ENCODE results near the gene RAP1A.
"Not testable (repeated sequence)": the region's sequence is repeated elsewhere in the genome, so short reads cannot be mapped to it uniquely, and the experiment has no call there.

RAP1A gene

DNA sequence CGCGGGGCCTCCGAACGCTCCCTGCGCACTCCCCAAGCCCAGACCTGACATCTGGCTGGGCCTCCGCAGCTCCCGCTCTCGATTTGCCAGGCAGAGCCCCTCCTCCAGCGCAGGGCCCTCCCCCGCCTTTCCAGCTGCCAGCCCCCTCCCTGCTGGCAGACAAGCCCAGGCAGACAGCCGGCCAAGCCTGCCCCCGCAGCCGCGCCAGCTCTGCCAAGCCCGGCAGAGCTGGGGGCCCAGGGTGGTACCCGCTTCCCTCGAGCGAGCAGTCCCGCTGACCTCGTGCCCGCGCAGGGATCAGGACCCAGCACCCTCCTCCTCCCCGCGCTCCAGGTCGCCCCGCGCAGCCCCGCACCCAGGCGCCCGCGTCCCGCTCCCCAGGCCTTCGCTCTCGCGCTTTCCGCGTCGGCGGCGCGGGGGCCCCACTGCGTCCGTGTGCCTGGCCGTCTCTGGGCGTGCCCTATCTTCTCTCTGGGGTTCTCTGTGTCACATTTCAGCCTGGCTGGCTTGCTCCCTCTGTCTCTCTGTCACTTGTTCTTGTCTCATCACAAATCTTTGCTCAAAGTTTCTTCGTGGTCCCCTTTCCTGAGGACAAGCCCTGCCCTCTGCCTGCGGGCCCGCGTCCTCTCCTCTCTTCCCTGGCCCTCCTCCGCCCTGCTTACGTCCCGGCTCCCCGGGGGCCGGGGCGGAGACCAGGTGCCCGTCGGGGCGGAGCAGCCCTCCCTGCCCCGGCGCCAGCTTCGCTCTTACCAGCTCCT is 119.0 kb downstream of the RAP1A start:
- DNase-seq = peak; percentile 77

DNA sequence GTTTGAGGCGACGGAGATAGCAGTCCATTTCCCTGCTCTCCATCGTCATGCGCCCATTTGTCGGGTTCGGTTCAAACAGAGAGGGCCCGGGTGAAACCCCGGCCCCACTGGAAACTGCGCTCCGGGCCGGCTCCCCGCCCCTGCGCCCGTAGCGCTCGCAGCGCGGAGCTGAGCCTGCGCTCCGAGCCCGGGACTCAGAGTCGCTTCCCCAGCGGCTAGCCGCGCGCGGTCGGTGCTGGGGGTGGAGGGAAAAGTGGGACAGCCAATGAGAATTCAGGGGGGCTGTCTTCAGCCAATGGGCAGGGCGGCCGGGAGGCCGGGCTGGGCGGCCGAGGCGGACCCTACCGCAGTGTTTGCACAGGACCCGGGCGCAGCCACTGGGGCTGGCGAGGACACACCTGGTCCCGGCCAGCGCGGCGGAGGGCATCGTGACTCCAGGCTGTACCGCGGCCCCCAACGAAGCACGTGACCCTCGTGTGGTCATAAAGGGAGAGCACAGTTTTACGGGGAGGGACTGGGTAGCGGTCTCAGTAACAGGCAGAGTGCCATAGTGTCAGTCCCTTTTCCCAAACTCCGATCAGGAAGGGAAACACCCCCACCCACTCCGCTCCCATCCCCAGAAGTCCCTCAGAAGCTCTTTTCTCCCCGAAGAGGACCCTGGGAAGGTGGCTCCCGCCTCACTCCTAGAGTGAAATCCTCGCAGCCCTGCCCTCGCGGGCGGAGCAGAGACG is 119.8 kb downstream of the RAP1A start, which contains the start of gene INKA2:
Gene INKA2 (minus strand): TSS at position 202 of the 731 bp plus-strand sequence. CDS start 153 bp downstream, at position 49.
- peak; percentile 89 for DNase-seq

DNA sequence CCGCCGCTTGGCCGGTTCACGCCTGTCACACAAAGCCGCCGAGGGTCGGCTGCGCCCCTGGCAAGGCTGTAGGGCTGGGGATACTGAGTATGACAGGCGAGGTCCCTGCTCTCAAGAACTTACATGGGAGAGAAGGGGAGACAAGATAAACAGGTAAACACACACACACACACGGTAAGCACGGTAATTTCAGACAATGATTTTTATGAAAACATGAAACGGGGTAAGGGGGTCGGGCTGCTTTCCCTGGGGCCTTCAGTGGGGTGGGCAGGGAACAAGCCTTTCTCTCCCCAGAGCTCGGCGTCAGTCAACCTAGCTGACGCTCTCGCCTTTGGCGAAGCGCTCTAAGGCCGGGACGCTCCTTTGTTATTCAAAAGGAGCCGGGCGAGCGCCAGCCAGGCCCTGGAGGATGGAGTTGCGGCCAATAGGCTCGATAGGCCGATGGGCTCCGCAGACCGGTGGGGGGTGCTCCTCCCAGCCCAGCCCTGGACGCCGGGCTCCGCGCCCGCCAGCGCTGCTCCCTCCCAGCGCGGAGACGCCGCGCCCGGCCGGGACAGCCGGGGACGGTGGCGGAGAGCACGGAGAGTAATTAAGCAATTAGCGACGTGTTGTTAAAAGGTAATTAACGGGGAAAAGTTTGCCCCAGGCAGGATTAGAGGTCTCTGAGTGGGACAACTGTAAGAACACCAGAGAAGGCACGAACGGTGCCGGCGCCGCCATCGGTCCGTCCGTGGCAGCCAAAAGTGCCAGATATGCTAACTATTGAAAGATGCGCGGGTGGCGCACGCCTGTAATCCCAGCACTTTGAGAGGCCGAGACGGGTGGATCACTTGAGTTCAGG is 120.6 kb downstream of the RAP1A start:
- DNase-seq = no peak

- DNase-seq = not testable (repeated sequence)
Observed at GRCh38 chr1:111742292-111742691, 122.7 kb downstream of the RAP1A start.

GRCh38 chr1:111742938-111743549 is 123.5 kb downstream of the RAP1A start:
- DNase-seq = no peak

DNA sequence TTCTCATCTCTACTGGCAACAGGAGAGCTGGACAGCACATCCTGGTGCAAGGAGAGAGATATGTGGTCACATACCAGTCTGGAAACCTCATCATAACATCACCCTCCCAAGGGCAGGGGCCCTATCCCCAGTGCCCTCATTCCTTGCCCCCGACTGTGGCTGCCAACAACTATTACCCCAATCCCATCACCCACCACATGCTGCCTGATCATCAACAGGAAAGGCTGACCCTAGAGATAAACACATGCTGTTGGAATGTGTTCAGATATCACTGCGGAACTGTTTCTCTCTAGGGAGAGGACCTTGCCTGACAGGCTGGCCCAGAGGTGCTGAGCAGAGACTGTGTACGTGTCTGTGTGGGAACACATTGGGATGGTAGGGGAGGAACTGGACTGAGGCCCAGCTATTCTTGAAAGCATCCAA is 124.1 kb downstream of the RAP1A start:
- no peak for DNase-seq

GRCh38 chr1:111745675-111746613 is 126.4 kb downstream of the RAP1A start:
- DNase-seq = no peak

DNA sequence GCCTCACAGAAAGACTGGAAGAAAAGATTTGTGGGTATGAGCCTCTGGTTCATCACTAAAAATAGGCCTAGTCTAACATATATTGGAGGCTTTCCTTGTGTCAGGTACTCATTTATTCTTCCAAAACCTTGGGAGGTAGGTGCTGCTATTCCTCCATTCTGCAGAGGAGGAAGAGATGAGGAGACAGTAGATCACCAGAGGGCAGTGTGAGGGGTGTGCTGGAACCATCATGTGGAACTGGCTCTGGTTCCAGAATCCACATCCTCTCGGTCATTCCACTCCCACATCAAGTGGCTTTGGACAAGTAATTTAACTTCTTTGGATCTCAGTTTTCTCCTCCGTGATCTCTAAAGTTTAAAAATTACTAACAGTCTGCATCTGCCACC is 127.0 kb downstream of the RAP1A start:
- DNase-seq = no peak

DNA sequence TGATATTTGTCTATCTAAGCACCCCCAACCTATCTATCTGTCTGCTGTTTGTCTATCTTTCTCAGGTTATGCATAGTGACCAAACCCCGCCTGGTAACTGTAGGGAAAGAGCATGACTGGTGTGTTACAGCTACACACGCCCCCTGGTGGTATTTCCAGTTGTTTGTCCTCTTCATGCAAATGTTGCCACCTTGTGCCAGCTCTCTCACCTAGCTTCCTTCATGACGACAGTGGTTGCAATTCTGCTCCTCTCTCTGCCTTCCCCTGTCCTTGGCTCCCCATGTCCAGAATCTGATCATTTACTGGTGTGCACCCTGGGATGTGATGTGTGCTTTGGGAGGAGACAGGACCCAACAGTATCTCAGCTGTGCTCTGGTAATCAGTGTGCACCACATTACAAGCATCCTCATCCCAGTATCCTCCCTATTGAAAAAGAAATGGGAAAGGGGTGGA is 127.7 kb downstream of the RAP1A start:
- DNase-seq = peak; percentile 79

DNA sequence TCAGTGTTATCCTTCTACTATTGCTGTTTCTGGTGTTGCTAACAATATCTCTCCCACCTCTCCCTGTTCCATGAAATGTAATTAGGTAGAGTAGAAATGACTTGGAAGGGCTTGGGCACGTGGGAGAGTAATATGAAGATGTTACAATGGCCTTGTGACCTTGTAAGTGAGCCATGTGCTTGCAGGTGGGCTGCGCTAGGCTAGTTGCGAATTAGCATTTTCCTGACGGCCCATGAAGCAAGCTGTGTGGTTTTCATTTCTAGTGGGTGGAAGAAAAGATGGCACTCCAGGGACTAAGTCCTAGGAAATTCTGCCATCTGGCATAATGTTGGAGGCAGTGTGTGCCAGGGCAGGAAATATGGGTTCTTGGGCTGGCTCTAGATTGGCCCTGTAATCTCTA is 128.4 kb downstream of the RAP1A start:
- no peak for DNase-seq

GRCh38 chr1:111749628-111750027 is 130.0 kb downstream of the RAP1A start:
- no peak for DNase-seq

DNA sequence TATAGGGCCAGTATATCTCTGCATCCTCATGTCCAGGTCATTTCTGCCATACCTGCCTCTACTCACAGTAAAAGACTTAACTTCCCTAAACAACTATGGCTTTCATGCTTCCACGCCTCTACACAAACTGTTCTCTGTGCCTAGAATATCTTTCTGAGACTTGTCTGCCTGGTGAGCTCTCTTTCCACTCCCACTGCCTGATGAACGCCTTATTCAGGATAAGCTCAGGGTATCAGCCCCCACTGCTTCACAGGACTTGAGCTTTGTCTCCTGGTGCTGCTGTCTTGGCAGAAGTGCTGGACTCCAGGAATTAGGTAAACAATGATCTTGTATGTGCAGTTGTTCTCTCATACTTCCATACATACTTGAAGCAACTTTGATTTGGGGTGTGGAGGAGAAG is 131.3 kb downstream of the RAP1A start:
- DNase-seq = no peak

DNA sequence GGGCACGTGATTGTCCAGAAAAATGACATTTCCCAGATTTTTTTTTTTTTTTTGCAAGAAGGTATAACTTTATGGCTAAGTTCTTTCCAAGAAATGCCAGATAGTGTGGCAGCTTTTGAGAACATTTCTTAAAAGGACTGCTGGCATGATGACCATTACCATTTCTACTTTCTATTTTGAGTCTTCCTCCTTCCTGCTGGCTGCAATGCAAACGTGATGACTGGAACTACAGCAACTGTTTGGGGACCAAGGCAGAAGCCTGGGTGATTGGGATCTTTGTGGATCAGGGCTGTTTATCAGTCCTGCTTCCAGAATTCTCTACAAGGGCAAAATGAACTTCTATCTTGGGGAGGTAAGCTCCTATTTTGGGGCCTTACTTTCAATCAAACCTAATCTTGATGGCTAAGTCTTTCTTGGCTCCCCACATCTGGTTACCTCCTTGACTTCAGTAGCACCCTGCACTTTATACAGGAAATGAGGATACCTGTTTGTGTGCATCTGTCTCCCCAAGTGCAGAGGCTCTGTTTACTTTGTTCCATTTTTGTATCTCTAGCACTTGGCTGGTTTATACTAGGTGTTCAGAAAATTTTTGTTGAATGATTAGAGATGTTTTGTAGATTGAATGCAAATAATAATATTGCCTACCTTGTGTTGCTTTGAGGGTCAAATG is 132.5 kb downstream of the RAP1A start:
- DNase-seq = no peak

GRCh38 chr1:111754984-111755330 is 135.4 kb downstream of the RAP1A start:
- DNase-seq = peak; percentile 76

GRCh38 chr1:111755331-111756123 is 135.9 kb downstream of the RAP1A start, which contains the start of gene DDX20:
Gene DDX20, plus strand, starts transcription at chr1:111755901. Its CDS starts 24 bp downstream, at chr1:111755925.
- DNase-seq = peak; percentile 98

GRCh38 chr1:111756124-111756513 is 136.5 kb downstream of the RAP1A start:
- no peak for DNase-seq

- no peak for DNase-seq
Observed at GRCh38 chr1:111758373-111758772, 138.8 kb downstream of the RAP1A start.

DNA sequence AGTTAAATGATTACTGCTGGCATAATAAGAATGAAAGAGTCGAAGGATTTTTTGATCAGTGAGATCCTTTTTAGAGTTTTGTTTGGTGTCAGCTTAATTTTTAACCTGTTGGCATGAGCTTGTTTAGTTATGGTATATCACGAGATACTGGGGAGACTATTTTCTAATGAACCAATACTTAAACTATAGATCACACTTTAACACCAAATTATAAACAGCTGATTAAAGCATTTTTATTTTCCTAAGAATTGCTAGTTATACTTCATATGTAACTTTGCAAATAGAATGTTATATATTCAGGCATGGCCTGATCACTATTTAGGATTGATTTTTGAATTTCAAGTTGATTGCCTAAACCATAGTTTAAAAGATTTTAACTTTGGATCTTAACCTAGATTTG is 142.1 kb downstream of the RAP1A start:
- no peak for DNase-seq

DNA sequence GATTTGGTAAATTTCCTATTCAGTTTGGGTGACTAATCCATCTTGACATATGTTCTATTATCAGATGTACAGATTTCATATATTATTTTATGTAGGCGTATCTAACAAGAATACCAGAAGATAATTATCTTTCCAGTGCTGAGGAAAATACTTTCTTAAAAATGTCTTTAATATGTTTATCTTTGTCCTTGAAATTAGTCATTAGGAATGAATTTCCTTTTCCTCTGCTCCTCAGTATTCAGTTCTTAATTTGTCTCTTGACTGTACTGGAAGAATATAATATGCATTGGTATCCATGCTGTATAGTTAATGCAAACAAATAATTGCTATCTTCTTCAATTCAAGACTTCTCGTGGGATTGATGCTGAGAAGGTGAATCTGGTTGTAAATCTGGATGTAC is 142.7 kb downstream of the RAP1A start:
- DNase-seq = no peak
